Dedifferentiated amniotic fluid mesenchymal stem cell (primary cell): ENCODE results near the gene NTN1.

Experiments used
- DNase-seq: peaks from one replicate; pipeline ENCODE4 v3.0.0-alpha.2; 2016; ENCODE audit errors: extremely low spot score

Gene NTN1

GRCh38 chr17:9162275-9162985 lies 141.1 kb downstream of the NTN1 start:
- no peak for DNase-seq

- DNase-seq: no peak
These were observed 145.5 kb downstream of the NTN1 start for GRCh38 chr17:9166788-9167187.

- no peak for DNase-seq
These were observed 146.1 kb downstream of the NTN1 start for GRCh38 chr17:9167379-9167778.

GRCh38 chr17:9169116-9169515 lies 147.8 kb downstream of the NTN1 start:
- DNase-seq: no peak

GRCh38 chr17:9170336-9170735 lies 149.0 kb downstream of the NTN1 start:
- no peak for DNase-seq

- DNase-seq: no peak
These were observed 149.5 kb downstream of the NTN1 start for GRCh38 chr17:9170853-9171252.

GRCh38 chr17:9173386-9173983 lies 152.2 kb downstream of the NTN1 start:
- no peak for DNase-seq

GRCh38 chr17:9174312-9174711 lies 153.0 kb downstream of the NTN1 start:
- no peak for DNase-seq

GRCh38 chr17:9174779-9175574 lies 153.7 kb downstream of the NTN1 start:
- no peak for DNase-seq

GRCh38 chr17:9175700-9176467 lies 154.6 kb downstream of the NTN1 start:
- no peak for DNase-seq

- DNase-seq: no peak
These were observed 155.9 kb downstream of the NTN1 start for GRCh38 chr17:9177212-9177611.

- no peak for DNase-seq
These were observed 157.0 kb downstream of the NTN1 start for GRCh38 chr17:9178319-9178718.

GRCh38 chr17:9179602-9180001 lies 158.3 kb downstream of the NTN1 start:
- no peak for DNase-seq

GRCh38 chr17:9181640-9182039 lies 160.3 kb downstream of the NTN1 start:
- DNase-seq: no peak

- no peak for DNase-seq
These were observed 162.0 kb downstream of the NTN1 start for GRCh38 chr17:9183306-9183705.

GRCh38 chr17:9185142-9185541 lies 163.8 kb downstream of the NTN1 start:
- no peak for DNase-seq

GRCh38 chr17:9185688-9186284 lies 164.5 kb downstream of the NTN1 start:
- no peak for DNase-seq

- no peak for DNase-seq
These were observed 166.5 kb downstream of the NTN1 start for GRCh38 chr17:9187828-9188227.

- no peak for DNase-seq
These were observed 167.1 kb downstream of the NTN1 start for GRCh38 chr17:9188367-9188766.

- DNase-seq: no peak
These were observed 168.6 kb downstream of the NTN1 start for GRCh38 chr17:9189870-9190269.

- DNase-seq: no peak
These were observed 170.7 kb downstream of the NTN1 start for GRCh38 chr17:9192010-9192409.

GRCh38 chr17:9195411-9195810 lies 174.1 kb downstream of the NTN1 start:
- DNase-seq: no peak
